SK-N-DZ (cell line): ENCODE data around the gene SMOC2.

Source experiments
- DNase-seq: peaks from one replicate; pipeline ENCODE4 v3.0.0-alpha.2; 2015; ENCODE audit warnings: low spot score

Gene SMOC2

DNA sequence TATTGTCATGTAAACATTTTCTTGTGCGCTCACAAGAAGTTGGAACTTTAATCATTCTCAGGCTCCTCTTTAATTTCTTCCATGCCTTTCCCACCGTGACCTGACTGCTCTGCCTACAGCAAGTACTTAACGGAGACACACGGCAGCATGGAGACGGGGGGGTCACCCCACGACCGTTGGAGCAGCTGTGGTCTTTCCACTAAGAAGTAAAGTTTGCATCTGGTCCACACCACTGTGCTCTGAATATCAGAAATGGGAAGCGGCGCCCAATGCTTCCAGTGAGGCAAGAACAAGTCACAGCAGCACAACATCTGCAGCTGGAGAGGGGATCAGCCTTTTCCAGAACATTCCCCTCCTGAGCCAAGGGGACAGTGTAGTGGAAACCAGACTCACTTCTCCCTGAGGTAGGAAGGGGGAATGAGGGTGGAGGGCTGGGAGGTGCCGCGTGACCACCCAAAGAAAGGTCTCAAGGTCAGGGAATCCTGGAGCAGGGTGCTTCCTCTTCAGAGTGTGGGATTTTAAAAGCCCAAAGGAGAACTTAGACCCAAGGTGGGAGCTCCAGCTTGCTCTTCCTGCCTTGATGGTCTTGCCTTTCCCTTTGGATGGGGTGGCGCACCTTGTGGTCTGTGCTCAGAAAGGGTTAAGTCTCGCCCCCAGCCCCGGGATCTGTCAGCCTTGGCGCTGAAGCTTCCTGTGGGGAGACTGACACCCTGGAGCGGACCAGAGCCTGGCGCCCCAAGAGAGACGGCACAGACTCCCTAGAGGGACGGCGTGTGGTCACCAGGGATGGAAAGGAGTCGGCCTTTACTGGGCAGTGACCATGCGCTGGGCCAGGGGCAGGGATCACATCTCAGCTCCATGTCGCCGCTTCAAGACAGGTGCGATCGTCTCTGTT lies 25.6 kb upstream of the SMOC2 start:
- DNase-seq: no peak

DNA sequence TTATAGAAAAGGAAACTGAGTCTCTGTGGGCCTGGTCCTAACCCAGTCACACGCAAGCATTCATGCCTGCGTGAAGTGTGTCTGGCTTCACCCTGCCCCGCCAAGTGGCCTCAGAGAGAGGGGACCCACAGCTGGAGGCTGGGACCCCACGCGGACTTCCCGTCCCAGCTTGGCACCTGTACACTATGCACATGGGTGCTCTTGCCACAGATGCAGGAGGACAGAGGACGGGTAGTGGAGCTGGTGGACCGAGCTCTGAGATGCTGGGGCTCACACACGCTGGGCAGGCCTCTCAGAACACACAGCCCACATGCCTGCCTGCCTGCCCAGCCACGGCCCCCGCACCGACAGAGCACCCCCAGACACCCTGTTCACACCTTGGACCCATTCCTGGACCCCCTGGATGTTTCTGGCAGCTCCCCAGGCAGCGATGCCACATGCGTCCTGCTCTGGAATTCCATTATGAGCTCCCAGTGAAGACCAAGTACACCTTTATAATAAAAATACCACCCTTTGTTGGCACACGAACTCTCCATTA lies 24.9 kb upstream of the SMOC2 start:
- no peak for DNase-seq

DNA sequence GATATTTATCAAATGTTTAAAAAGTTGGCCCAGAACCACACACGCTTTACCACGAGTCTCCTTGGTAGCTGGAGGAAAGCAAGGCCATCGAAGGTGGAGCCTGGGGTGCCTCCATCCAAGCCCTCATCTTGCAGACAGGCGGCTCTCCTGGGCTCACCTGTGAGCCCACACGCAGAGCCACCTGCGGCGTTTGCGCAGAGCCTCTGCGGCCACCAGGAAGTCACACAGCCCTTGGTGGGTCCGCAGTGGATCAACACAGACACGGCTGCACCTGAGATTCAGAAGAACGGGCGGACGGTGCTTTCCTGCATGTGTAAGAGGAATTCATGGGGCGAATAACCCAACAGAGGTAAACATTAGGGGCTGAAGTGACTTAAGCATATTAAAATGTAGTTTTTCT lies 24.5 kb upstream of the SMOC2 start:
- no peak for DNase-seq

DNA sequence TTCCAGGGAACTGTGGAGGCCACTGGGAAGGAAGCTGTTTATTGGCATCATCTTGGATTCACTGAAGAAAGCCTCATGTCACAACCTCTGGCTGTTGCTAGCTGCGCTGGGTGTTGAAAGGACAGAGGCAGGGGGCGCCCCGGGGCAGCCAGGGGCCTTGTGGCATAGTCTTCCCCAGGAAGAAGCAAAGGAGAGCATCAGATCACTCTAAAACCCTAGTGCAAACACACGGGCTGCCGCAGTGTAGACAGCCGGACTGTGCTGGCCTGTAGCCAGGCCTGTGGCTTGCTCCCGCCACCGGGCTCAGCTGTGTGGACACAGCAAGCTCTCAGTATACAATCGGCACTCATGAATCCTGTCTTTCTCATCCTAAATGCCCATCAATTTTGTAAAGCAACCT lies 23.8 kb upstream of the SMOC2 start:
- no peak for DNase-seq

DNA sequence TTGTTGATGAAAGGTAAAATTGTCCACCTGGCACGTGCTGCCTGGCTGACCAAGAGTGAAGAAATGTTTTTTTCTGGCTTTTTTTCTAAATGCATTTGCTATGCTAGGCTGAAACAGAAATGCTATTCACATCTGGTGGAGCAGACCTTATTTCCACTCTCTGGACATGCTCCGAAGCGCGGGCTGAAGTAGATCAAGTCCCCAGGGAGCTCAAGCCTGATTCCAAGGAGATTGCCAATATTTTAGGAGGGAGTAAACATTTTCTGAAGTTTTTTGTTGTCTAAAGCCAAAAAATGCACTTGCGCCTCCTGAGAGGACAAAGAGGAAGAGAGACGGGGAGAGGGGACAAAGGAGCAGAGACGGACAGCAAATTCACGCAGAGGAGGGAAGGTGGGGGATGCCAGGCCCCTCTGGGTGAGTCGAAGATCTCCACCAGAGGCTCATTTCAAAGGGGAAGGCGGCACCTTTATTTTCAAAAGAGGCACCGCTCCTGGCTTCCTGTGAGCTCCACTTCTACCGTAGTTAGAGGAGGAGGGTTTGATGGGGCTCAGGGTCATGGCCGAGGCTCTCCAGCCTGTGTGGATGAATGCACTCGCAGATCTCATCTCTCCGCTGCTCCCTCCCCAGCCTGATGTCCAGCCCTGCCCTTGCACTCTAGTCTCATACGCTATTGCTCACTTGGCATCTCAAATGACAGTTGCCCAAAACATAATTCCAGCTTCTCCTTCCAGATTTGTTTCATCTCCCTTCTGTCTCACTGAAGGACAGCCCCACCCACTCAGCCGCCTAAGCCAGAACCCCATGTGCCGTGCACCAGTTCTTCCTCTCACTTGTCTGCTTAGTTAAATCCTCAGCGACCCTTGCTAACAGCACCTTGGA lies 23.1 kb upstream of the SMOC2 start:
- no peak for DNase-seq

DNA sequence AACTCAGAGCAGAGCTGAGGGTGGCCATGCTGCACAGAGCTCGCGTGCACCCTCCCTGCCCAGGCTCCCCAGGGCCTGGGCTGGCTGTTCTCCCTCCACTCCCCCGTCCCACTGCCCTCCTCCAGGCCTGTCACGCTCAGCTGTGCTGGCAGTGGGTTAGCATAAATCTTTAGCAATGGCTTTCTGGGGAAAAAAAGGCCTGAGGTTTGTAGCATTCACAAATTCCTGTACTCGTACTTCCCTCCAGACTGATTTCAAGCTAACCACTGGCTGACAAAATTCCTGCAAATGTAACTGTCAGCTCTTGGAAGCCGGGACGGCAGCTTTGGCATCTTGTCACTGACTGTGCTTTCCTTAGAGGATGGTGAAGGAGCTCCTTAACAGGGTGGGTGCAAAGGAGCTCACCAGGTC lies 22.3 kb upstream of the SMOC2 start:
- no peak for DNase-seq

DNA sequence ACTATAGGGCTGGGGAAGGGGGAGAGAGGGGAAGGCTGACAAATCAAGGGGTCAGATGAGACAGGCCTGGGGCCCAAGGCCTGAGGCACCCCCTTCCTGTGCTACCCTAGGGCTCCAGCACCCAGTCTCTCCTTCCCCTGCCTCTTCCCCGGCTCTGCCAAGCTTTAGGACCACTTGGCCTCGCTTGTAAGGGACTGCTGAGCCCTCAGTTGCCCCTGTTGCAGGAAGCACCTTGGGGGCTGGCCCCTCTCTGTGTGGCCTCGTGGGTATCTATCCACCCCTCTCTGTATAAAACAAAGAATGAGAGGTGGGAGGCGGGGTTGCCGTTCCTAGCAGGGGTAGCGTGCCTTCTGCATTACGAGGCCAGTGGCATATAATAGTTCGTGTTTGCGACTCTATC lies 21.4 kb upstream of the SMOC2 start:
- DNase-seq: no peak

DNA sequence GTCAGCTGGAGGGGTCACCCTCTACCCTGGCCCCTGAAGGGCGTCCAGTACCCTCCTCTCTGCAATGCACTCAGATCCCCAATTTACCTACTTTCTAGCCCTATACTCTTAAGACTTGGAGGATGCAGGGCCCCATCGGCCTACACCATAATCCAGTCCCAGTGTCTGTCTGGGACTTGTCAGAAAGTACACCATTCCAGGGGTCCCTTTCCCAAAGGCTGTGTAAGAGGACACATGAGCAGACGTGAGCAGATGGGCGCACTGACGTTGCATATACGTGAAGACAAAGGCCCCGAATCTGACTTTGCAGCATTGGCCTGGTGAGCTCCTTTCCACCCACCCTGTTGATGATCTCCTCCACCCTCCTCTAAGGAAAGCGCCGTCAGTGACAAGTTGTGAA lies 20.9 kb upstream of the SMOC2 start:
- no peak for DNase-seq

DNA sequence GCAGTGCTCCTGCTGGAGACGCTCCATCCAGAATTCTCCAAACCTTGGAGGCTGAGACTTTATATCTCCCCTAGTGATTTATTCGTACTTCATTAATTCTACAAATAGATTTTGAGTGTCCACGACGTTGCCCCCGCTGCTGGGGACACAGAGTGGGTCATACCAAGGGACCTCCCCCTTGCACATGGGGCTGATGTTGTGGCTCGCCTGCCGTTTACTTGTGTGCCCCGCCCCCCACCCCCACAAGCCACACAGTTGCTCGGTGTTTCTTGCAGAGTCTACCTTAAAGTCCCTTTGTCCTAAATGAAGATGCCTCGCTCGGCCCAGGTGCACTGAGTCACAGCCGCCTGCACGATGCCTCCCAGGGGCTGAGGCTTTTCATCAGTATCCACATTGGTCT lies 20.3 kb upstream of the SMOC2 start:
- no peak for DNase-seq

DNA sequence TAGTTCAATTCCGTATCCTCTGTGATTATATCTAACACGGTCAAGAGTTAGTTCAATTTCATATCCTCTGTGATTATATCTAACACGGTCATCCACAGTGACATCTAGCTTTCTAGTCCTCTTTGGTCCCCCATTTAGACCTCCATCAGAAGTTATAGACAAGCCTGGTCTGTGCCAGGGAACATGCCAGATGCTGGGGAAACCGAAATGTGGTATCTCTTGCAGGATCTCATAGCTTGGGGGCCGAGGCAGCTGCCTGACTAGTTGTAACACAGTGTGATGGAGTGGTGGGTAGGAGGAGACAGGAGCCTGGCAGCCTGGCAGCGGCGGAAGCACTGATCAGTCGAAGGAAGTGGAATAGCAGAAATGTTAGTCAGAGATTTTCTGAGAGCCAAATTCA lies 13.8 kb upstream of the SMOC2 start:
- no peak for DNase-seq

DNA sequence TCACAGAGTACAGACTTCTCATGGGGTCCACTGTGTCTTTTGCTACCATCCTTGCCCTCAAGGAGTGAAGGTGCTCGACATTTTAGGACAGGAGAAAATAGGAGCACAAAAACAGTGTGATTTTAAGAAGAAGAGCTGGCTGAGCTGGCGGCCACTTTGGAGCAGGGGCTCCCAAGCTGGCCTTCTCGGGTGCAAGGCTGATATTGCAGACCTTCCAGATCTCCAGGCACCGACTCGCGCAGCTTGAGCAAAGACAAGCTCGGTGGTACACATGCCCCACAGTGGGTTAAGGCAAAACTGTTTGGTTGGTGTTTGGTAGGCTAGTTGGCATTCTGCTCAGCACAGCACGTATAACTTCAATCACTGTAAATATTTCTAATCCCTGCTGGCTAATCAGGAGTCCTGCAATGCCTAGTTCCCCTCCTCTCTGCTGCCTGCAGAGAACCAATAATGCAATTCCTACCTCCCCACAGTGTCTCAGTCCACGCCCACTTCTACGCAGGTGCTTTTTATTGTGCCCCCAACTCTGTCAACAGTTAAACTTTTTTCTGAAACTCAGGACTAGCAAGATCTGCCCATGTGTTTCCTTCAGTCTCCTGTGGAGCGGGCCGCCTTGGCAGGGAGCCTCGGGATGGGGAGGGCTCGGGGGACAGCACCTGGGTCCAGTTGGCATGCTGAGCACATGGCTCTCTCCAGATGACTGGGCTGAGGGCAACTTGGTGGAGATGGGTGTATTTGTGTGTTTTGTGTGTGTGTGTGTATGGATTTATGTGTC lies 12.7 kb upstream of the SMOC2 start:
- no peak for DNase-seq

DNA sequence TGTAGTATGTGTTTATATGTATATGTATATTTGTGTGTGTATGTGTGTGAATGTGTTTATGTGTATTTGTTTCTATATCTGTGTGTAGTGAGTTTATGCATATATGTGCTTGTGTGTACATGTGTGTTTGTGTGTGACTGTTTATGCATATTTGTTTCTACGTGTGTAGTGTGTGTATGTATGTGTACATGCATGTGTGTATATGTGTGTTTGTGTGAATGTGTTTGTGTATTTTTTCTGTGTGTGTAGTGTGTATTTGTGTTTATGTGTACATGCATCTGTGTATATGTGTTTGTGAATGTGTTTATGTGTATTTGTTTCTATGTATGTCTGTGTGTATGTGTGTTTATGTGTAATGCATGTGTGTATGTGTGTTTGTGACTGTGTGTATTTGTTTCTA lies 12.1 kb upstream of the SMOC2 start:
- no peak for DNase-seq

DNA sequence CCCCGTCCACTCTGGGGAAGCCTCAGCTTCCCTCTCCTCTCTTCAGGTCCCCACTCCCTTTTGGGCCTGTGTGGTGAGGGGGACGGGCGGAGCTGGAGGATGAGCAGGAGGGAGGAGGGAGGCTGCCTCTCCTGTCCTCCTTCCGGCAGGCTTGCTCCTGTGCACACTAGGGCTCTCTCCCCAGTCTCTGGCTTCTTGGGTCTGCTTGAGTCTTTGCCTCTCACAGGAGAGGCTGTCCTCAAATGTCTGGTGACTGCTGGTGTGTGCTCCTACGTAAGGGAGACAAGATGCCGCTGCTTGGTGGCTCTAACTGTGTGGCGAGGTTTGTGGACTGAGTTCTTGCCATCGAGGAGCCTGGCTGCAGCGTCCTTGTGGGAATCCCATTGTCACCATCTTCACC lies 8.8 kb upstream of the SMOC2 start:
- no peak for DNase-seq

DNA sequence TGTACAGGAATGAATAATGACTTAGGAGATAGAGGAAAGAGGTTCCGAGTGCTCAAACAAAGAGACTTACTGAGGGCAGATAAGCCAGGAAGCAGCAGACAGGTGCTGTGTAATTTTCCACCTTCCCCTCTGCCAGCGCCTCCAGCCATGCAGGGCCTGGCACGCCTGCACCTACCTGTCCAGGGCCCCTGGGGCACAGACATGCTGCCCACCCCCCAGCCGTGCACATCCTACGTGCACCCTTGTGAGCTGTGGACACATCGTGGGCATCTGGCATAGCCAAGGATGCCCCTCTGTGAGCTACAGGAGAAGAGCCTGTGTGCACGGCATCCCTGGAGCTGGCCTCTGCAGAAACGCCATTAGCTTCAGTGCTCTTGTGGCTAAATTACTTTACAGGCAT lies 7.1 kb upstream of the SMOC2 start:
- no peak for DNase-seq

DNA sequence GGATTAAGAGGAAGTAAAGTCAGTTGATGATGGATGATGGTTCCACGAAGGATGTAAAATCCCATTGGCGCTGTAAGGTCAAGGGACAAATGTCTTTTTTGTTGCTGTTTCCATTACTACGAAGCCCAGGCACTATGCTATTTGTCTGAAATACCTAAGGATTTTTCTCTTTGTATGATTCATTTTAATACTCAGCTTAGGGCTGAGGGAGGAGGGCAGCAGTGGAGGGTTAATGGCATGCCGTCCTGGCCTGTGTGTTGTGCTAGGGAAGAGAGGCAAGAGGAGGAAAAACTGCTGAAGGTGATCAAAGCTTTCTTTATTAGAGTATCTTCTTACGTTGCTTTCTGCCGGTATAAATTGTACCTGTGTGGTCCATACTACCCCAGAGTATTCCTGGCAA lies 6.5 kb upstream of the SMOC2 start:
- DNase-seq: no peak

DNA sequence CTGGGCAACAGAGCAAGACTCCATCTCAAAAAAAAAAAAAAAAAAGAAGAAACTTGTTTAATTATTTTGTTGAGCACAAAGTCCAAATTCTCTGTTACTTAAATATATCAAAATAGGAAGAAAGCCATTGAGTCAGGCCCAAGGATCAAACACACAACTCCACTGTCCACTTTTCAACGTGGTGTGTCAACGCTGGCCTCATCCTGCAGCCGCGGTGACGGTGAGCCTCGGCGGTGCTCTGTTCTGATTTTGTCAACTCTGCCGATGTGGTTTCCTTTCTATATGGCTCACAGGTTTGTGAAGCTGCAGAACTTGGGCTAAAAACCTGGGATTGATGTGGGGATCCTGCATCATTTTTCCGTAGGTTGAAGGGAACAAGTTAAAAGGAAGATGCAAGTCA lies 3.2 kb upstream of the SMOC2 start:
- no peak for DNase-seq

DNA sequence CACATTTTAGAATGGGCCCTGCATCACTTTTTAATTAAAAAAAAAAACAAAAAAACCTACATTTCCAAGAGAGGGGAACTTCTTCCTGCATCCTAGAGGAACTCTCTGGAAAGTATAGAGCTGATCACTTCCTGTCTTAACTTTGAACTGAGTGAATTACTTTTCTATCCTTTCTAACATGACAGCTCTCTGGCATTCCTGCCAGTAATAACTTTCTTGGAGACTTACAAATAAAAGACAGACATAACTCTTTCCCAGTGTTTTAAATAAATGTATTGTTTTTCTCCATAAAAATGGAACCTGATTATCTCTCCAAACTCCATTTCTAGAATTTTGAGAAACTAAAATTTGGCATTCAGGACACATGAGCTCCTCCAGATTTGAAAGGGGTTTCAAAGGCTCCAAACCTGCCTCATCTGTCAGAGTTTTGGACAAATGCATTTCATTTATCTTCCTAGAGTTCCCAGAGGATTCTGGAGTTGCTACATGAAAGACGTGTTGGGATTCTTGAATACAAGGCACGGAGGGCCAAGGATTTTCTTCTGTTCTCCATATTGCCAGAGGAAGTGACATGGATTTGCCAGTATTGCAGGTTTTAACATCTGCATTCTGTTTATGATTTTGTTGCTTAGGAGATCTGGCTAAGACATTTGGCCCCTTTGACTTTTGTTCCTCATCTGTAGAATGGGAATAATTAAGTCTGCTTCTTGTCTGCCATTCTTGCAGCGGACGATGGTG lies 2.0 kb upstream of the SMOC2 start:
- no peak for DNase-seq

DNA sequence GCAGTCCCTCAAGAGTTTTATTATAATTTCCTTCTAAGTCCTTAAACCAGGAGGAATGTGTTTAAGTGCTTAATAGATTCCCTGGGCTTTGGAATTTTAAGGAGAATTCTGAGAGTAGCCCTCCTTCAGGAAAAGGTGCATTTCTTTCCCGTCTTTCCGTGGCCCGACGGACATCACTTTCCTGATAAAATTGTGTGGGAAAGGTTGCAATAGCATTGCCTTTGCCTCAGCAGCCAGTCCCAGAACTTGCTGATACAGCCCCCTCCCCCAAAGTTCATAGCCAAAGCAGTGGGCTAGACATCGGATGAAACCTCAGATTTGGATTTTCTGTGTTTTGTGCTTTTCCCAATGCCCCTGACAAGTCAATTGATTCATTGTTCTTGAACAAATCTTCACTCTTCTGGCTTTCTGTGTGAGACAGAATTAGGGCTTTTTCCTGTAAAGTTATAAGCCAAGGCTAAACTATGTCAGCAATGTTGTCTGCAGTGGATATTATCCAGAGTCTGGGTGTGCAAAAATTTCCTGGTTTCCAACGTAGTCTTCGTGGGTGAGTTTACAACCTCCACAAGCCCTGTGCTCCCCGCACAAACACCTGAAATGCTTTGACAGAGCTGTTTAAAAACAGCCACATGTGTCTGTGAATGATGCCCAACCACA lies 1.1 kb upstream of the SMOC2 start:
- DNase-seq: no peak

DNA sequence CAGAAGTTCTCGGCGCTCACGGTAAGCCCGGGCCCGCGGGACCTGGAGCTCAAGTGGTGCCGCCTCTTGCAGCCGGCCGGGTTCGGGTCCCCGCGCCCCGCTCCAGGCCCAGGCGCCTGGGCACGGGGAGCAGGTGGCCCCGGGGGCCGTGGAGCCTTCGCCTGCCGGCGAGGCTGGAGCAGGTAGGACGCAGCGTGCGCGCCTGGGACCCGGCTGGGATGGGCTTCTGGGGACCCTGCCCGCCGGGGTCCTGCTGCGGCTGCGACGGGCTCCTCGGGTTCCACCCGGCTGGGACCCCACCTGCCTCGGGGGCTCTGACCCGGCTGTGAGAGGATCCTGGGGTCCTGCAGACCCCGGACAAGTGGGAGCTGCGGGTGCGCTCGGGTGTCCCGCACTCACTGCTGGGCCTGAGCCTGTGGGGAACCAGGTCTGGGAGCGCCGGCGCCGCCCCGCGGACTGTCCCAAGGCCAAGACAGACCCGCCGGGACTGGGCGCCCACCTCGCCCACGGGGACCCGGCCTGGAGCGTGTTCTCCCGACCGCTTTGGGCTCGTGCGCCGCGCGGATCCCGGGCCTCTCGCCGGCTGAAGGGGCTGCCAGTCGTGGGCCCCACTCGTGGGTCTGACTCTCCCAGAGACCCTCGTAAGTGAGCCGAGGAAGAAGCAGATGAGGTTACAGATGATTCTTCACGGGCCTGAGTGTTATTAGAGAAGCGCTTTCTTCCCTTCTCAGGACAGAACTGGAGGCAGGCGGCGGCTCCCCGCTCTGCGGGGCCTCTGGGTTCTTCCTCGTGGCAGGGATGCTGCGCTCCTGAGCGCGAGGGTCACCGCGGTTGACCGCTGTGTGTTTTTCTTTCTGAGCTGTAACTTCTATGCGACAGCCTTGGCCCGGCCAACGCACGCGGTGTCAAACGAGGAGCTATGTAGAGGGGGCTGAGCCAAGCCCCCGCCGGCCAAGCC lies 729 bp downstream of the SMOC2 start:
- DNase-seq: no peak
